OCI-LY7 (cell line): ENCODE data around the gene ADARB2.

ENCODE experiments used
- CTCF ChIP-seq: fragments of 200-600 bp; sonication (generic); conservative IDR thresholded peaks from 2 replicates; pipeline ENCODE4 v1.5.1; 2014; ENCODE audit warnings: mild to moderate bottlenecking, antibody characterized with exemption, low read length, moderate library complexity, mixed read lengths
- EZH2phosphoT487 ChIP-seq: fragments of 200-600 bp; sonication (generic); IDR thresholded peaks from 2 replicates; pipeline ENCODE4 v1.6.1; 2018; ENCODE audit warnings: low read depth, borderline replicate concordance, mild to moderate bottlenecking, mixed run types, antibody characterized with exemption, low read length, moderate library complexity, mixed read lengths

GRCh38 chr10:1696106-1696505, 41.2 kb downstream of the ADARB2 start:
- TF ChIP-seq CTCF (no peak), EZH2phosphoT487 (no peak)
